Adrenal gland (tissue), 12 donors: ENCODE measurements around the gene INPP1. TPM values are rescaled to one million over a fixed set of nuclear protein-coding genes. Genes with fewer than 3 reads are reported as not detected.

Experiments
- DNase-seq, 7 donors: peaks; one replicate each; pipeline ENCODE4 v3.0.0-alpha.2; 2019 to 2020
- H3K27ac ChIP-seq, 5 donors: fragments of 200-600 bp; sonication (generic) in 4 of 5; 1 replicate in 3 of 5; 2 replicates in 2 of 5; pipeline versions ENCODE4 v1.5.1 to v1.8.0; 2016 to 2020; ENCODE audit warnings: mild to moderate bottlenecking in 1 of 5
- H3K27me3 ChIP-seq: fragments of 200-600 bp; 2 replicates; pipeline ENCODE4 v1.8.0; 2021
- H3K36me3 ChIP-seq, 2 donors: fragments of 200-600 bp; replicated peaks in 1 of 2; 1 replicate in 1 of 2; 2 replicates in 1 of 2; pipeline versions ENCODE4 v1.5.1 to v1.8.0; 2018 to 2022
- H3K4me1 ChIP-seq, 2 donors: fragments of 200-600 bp; replicated peaks in 1 of 2; 1 replicate in 1 of 2; 2 replicates in 1 of 2; pipeline versions ENCODE4 v1.5.1 to v1.8.0; 2018 to 2021
- H3K4me3 ChIP-seq, 4 donors: fragments of 200-600 bp; sonication (generic) in 3 of 4; one replicate each; pipeline ENCODE4 v1.5.1; 2016 to 2018
- H3K9me3 ChIP-seq, 3 donors: fragments of 200-600 bp; sonication (generic) in 1 of 3; replicated peaks in 1 of 3; 1 replicate in 2 of 3; 2 replicates in 1 of 3; pipeline versions ENCODE4 v1.5.1 to v1.8.0; 2016 to 2021
- CTCF ChIP-seq, 6 experiments: fragments of 450-650 bp in 4 of 6; fragments of 200-600 bp in 2 of 6; sonication (generic) in 1 of 6; IDR thresholded peaks; 1 replicate in 5 of 6; 2 replicates in 1 of 6; pipeline versions ENCODE4 v1.5.1 to v1.8.0; 2016 to 2021; ENCODE audit warnings: antibody characterized with exemption in 6 of 6, mild to moderate bottlenecking in 2 of 6, moderate library complexity in 1 of 6
- POLR2A ChIP-seq, 2 donors: fragments of 450-650 bp; IDR thresholded peaks; one replicate each; pipeline ENCODE4 v1.6.1; 2017; ENCODE audit warnings: antibody characterized with exemption in 2 of 2, mild to moderate bottlenecking in 2 of 2, moderate library complexity in 1 of 2
- WGBS, 4 donors: extraction: QIAGEN DNeasy Blood & Tissue Kit in 2 of 4; methylation state at CpG; one replicate each; pipeline versions ENCODE4 v1.1.5 to v1.1.7; 2013 to 2017; 5-methylcytosine and 5-hydroxymethylcytosine counted together
- intact Hi-C, 2 donors: fragments of 100-400 bp; cut with DNase I; formaldehyde crosslinking; loops; one replicate each; pipeline versions ENCODE4 v1.14.1 to v1.15.0; 2022 to 2023
- polyA plus RNA-seq, 3 donors: library from polyadenylated mRNA; stranded (reverse); fragments of 200-250 nt in 2 of 3; fragments of 350-450 nt in 1 of 3; fragmentation: Illumina TruSeq in 1 of 3; extraction: RNeasy Lipid Tissue Mini Kit (QIAGEN cat#74804) in 1 of 3; gene quantifications; one replicate each; pipeline ENCODE4 v1.2.3, GENCODE V29; 2013 to 2014
- total RNA-seq, 9 donors: library from RNA; depleted of rRNA in 4 of 9; stranded (reverse); fragments of >200 nt in 4 of 9; fragments of 120-200 nt in 1 of 9; fragmentation: NEBNext Ultra II Directional in 1 of 9; extraction: Animal tissue kit (Norgen Biotek cat#: 25700) in 1 of 9; gene quantifications; one replicate each; pipeline versions ENCODE4 v1.1.0 to v1.2.4, GENCODE V29; 2013 to 2023
- donor health status: healthy with polysubstance abuse.
- donor health status: Bipolar disorder and iron deficiency.
- donor health status: DM: yes; HTN: yes; CAD: no.
- donor health status: DM: no; HTN: no; CAD: no.
- donor health status: DM: no; HTN: no; CAD: no.
- donor health status: DM: yes; HTN: yes; CAD: no.

Gene INPP1
- total and polyA plus RNA-seq, 12 donors, result 18.8 to 74.1 (median 44.4) TPM

GRCh38 chr2:190327867-190328572 is 15.4 kb upstream of the INPP1 start:
- intact Hi-C loops, result loop anchor here in 1 of 2 donors (10.0 kb wide), 1 partner anchor 47 kb away; no protein-coding TSS in a partner anchor
- H3K9me3 ChIP-seq, result no peaks in the 10 kb centered on the region
- peaks cover under 1 to 3% of the 10 kb centered on the region in 2 donors for H3K4me1 ChIP-seq
- WGBS, 4 donors, result 70 to 79% (median 72%) methylated on average over 4 of the region's 4 CpGs
- no peaks in the 10 kb centered on the region for H3K36me3 ChIP-seq
- no peak for DNase-seq
- H3K27me3 ChIP-seq, result no peaks in the 10 kb centered on the region
- TF ChIP-seq POLR2A (IDR thresholded peaks at IDR 0.05) (no peak), CTCF (IDR thresholded peaks at IDR 0.05) (no peak)
- no peak overlapping the region for H3K4me3 ChIP-seq
- no peak overlapping the region for H3K27ac ChIP-seq

- no peaks in the 10 kb centered on the region for H3K27me3 ChIP-seq
- no peak for DNase-seq
- WGBS, 4 donors, result 90 to 92% (median 92%) methylated on average over 3 of the region's 3 CpGs
- intact Hi-C loops, result loop anchor here in 1 of 2 donors (10.0 kb wide), 1 partner anchor 46 kb away; no protein-coding TSS in a partner anchor
- H3K27ac ChIP-seq, result no peak overlapping the region
- no peak overlapping the region for H3K4me3 ChIP-seq
- no peaks in the 10 kb centered on the region for H3K36me3 ChIP-seq
- H3K4me1 ChIP-seq, result peaks cover 6 to 9% of the 10 kb centered on the region in 2 donors
- H3K9me3 ChIP-seq, result no peaks in the 10 kb centered on the region
- TF ChIP-seq POLR2A (IDR thresholded peaks at IDR 0.05) (no peak), CTCF (IDR thresholded peaks at IDR 0.05) (peak in 5 of 6 experiments; percentile 21 to 37 (median 28))
Observed at GRCh38 chr2:190328573-190329147, 14.7 kb upstream of the INPP1 start.

- intact Hi-C loops, result no loop called here
- Histone ChIP-seq H3K36me3 (no peaks in the 10 kb centered on the region), H3K27ac (peak overlapping the region in 2 of 5 donors; percentile 10 to 58), H3K9me3 (no peaks in the 10 kb centered on the region), H3K27me3 (no peaks in the 10 kb centered on the region), H3K4me1 (peaks cover 12 to 28% of the 10 kb centered on the region in 2 donors), H3K4me3 (no peak overlapping the region)
- TF ChIP-seq POLR2A (IDR thresholded peaks at IDR 0.05) (no peak), CTCF (IDR thresholded peaks at IDR 0.05) (no peak)
- 36 to 51% (median 47%) methylated on average over 8 of the region's 8 CpGs for WGBS, 4 donors
- no peak for DNase-seq
Observed at GRCh38 chr2:190333395-190333794, 10.0 kb upstream of the INPP1 start.

- TF ChIP-seq POLR2A (IDR thresholded peaks at IDR 0.05), result no peak
- TF ChIP-seq CTCF (IDR thresholded peaks at IDR 0.05), result no peak
- 58 to 81% (median 73%) methylated on average over 2 of the region's 2 CpGs for WGBS, 4 donors
- Histone ChIP-seq H3K9me3 (no peaks in the 10 kb centered on the region), H3K36me3 (no peaks in the 10 kb centered on the region), H3K4me3 (no peak overlapping the region), H3K27me3 (no peaks in the 10 kb centered on the region), H3K27ac (peak overlapping the region in 4 of 5 donors; percentile 1 to 58 (median 33)), H3K4me1 (peaks cover 12 to 28% of the 10 kb centered on the region in 2 donors)
- intact Hi-C loops, result no loop called here
- no peak for DNase-seq
Observed at GRCh38 chr2:190333928-190334327, 9.5 kb upstream of the INPP1 start.
